Upper lobe of left lung (tissue), 4 donors: ENCODE measurements around the gene CITED4.

Experiments used
- CTCF ChIP-seq, 6 experiments: fragments of 450-650 bp in 4 of 6; fragments of 200-600 bp in 2 of 6; sonication (generic) in 2 of 6; IDR thresholded peaks; one replicate each; pipeline ENCODE4 v1.5.1; 2016 to 2019; ENCODE audit warnings: antibody characterized with exemption in 6 of 6
- POLR2A ChIP-seq, 4 donors: fragments of 450-650 bp; IDR thresholded peaks; one replicate each; pipeline ENCODE4 v1.5.1; 2016 to 2017; ENCODE audit warnings: antibody characterized with exemption in 4 of 4, mild to moderate bottlenecking in 2 of 4

DNA sequence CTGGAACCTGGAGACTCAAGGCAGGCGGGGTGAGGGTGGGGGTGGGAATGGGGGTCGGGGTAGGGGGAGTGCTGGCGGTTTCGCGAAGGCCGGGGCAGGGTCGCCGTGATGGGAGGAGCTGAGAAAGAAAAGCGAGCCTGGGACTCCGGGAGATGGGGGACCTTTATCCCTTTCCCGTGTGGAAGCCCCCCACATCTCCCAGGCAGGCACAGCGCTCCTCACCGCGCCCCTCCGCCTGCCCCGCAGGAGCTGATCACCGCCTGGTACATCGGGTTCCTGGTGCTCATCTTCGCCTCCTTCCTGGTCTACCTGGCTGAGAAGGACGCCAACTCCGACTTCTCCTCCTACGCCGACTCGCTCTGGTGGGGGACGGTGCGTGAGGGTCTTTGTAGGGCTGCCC, 43.1 kb downstream of the CITED4 start:
- TF ChIP-seq CTCF (IDR thresholded peaks at IDR 0.05) (no peak), POLR2A (IDR thresholded peaks at IDR 0.05) (no peak)
